Measurements from ENCODE around the gene OR3A2.

- no peak for TF ChIP-seq CTCF (IDR thresholded peaks at IDR 0.05)
- no peak for TF ChIP-seq EP300 (IDR thresholded peaks at IDR 0.05)
Measured at GRCh38 chr17:3256575-3256974, 129.5 kb downstream of the OR3A2 start.

Measured in upper lobe of left lung (tissue), 4 donors.